ENCODE measurements around the gene BBS9. TPM values are rescaled to one million over a fixed set of nuclear protein-coding genes. Genes with fewer than 3 reads are reported as not detected.

The BBS9 gene
- total RNA-seq, 4 donors from 2014 or later, result 22.0 to 72.5 (median 35.9) TPM

DNA sequence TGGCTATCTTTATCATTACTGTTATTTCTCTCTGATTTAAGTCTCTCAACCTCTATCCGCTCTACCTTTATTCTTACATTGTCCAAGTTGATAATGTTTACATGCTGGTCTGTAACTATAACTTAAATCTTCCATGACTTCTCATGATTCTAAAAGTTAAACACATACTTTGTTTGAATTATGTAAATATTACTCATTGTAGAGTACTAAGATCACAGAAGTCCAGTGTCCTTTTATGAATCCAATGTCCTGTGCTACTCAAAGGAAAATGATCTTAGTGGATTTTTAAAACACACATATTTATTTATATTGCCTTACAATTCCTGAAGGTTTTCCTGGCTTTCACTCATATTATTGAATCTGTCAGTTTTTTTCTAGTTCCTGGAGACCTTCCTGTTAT is 70.9 kb downstream of the BBS9 start:
- Histone ChIP-seq H3K27ac (no peak overlapping the region), H3K36me3 (peaks cover 0 to 6% (median 0%) of the 10 kb centered on the region in 3 donors), H3K4me3 (no peak overlapping the region), H3K4me1 (peaks cover 0 to 16% (median 1%) of the 10 kb centered on the region in 4 donors), H3K27me3 (no peaks in the 10 kb centered on the region), H3K9me3 (no peaks in the 10 kb centered on the region)
- DNase-seq (ENCODE audit: low spot score in 2 of 2), result no peak
- 97 to 100% methylated on average over 1 of the region's 1 CpG for WGBS, 2 donors
- TF ChIP-seq POLR2A (IDR thresholded peaks at IDR 0.05), result no peak
- TF ChIP-seq EP300 (IDR thresholded peaks at IDR 0.05), result no peak
- TF ChIP-seq, protein P1, sequence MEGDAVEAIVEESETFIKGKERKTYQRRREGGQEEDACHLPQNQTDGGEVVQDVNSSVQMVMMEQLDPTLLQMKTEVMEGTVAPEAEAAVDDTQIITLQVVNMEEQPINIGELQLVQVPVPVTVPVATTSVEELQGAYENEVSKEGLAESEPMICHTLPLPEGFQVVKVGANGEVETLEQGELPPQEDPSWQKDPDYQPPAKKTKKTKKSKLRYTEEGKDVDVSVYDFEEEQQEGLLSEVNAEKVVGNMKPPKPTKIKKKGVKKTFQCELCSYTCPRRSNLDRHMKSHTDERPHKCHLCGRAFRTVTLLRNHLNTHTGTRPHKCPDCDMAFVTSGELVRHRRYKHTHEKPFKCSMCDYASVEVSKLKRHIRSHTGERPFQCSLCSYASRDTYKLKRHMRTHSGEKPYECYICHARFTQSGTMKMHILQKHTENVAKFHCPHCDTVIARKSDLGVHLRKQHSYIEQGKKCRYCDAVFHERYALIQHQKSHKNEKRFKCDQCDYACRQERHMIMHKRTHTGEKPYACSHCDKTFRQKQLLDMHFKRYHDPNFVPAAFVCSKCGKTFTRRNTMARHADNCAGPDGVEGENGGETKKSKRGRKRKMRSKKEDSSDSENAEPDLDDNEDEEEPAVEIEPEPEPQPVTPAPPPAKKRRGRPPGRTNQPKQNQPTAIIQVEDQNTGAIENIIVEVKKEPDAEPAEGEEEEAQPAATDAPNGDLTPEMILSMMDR (IDR thresholded peaks at IDR 0.05), result no peak

DNA sequence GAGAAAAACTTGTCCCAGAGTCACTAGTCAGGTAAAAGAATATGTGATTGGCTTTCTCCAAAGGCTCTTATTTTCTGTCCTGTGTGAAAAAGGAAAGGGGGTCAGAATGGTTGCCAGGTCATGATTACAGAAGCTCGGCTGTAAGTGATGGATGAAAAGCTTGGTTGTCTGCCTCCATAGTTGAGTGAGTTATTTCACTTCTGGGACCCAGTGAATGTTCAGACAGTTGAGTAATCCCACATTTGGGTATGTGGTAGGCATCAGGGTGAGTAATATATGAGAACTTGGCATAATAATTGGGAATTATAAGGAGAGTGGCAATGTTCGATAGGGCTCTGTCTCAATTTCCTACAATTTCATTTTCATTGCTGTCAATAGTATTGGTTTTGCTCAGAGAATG is 72.5 kb downstream of the BBS9 start:
- 64 to 65% methylated on average over 2 of the region's 2 CpGs for WGBS, 2 donors
- Histone ChIP-seq H3K27ac (no peak overlapping the region), H3K9me3 (no peaks in the 10 kb centered on the region), H3K4me1 (peaks cover 0 to under 1% (median 0%) of the 10 kb centered on the region in 4 donors), H3K27me3 (no peaks in the 10 kb centered on the region), H3K36me3 (peaks cover 0 to 6% (median 0%) of the 10 kb centered on the region in 3 donors), H3K4me3 (no peak overlapping the region)
- TF ChIP-seq EP300 (IDR thresholded peaks at IDR 0.05) (no peak), POLR2A (IDR thresholded peaks at IDR 0.05) (no peak)
- TF ChIP-seq, protein P1 (IDR thresholded peaks at IDR 0.05), result no peak
- DNase-seq (ENCODE audit: low spot score in 2 of 2), result no peak

DNA sequence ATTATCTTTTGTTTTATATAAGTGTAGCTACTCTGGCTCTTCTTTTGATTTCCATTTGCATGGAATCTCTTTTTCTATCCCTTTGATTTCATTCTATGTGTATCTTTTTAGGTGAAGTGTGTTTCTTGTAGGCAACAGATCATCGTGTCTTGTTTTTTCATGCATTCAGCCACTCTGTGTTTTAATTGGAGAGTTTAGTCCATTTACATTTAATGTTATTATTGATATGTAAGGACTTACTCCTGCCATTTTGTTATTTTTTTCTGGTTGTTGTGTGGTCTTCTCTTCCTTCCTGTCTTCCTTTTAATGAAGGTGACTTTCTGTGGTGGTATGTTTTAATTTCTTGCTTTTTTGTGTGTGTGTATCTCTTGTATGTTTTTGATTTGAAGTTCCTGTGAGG is 81.6 kb downstream of the BBS9 start:
- no peaks in the 10 kb centered on the region for H3K4me1 ChIP-seq
- 98 to 100% methylated on average over 1 of the region's 1 CpG for WGBS, 2 donors
- no peak overlapping the region for H3K4me3 ChIP-seq
- TF ChIP-seq POLR2A (IDR thresholded peaks at IDR 0.05) (no peak), EP300 (IDR thresholded peaks at IDR 0.05) (no peak)
- TF ChIP-seq, protein P1 (IDR thresholded peaks at IDR 0.05), result no peak
- DNase-seq (ENCODE audit: low spot score in 2 of 2), result no peak
- no peak overlapping the region for H3K27ac ChIP-seq
- peaks cover 0 to 36% (median 0%) of the 10 kb centered on the region in 3 donors for H3K36me3 ChIP-seq
- no peaks in the 10 kb centered on the region for H3K27me3 ChIP-seq
- peaks cover 0 to 31% (median 7%) of the 10 kb centered on the region in 4 donors for H3K9me3 ChIP-seq

- peaks cover 0 to 40% (median 0%) of the 10 kb centered on the region in 3 donors for H3K36me3 ChIP-seq
- no peak overlapping the region for H3K27ac ChIP-seq
- TF ChIP-seq EP300 (IDR thresholded peaks at IDR 0.05) (no peak), POLR2A (IDR thresholded peaks at IDR 0.05) (no peak)
- TF ChIP-seq, protein P1 (IDR thresholded peaks at IDR 0.05), result no peak
- peaks cover 0 to 31% (median 7%) of the 10 kb centered on the region in 4 donors for H3K9me3 ChIP-seq
- H3K4me1 ChIP-seq, result no peaks in the 10 kb centered on the region
- 81 to 92% methylated on average over 2 of the region's 2 CpGs for whole genome bisulfite sequencing, 2 donors
- H3K4me3 ChIP-seq, result no peak overlapping the region
- no peaks in the 10 kb centered on the region for H3K27me3 ChIP-seq
- DNase-seq (ENCODE audit: low spot score in 2 of 2), result no peak
These were observed 82.8 kb downstream of the BBS9 start for GRCh38 chr7:33212144-33212543.

GRCh38 chr7:33215992-33216391 is 86.6 kb downstream of the BBS9 start:
- 38 to 56% methylated on average over 1 of the region's 1 CpG for WGBS, 2 donors
- no peaks in the 10 kb centered on the region for H3K27me3 ChIP-seq

More at GRCh38 chr7:33215992-33216391, 86.6 kb downstream of the BBS9 start:
- Histone ChIP-seq H3K36me3 (peaks cover 0 to 31% (median 0%) of the 10 kb centered on the region in 3 donors), H3K4me1 (no peaks in the 10 kb centered on the region), H3K4me3 (no peak overlapping the region), H3K27ac (no peak overlapping the region), H3K9me3 (peaks cover 0 to 21% (median 6%) of the 10 kb centered on the region in 4 donors)
- no peak for DNase-seq (ENCODE audit: low spot score in 2 of 2)
- TF ChIP-seq, protein P1 (IDR thresholded peaks at IDR 0.05), result no peak
- no peak for TF ChIP-seq POLR2A (IDR thresholded peaks at IDR 0.05)
- TF ChIP-seq EP300 (IDR thresholded peaks at IDR 0.05), result no peak

Measured in tibial nerve (tissue), 4 donors.